ENCODE results near the gene APOBEC3H. TPM values are rescaled to one million over a fixed set of nuclear protein-coding genes. Genes with fewer than 3 reads are reported as not detected.

APOBEC3H gene
- total and polyA plus RNA-seq, 9 of the 15 experiments (the other 6 are each of a cell fraction or from before 2014, with no cell fraction given), result 0.10 to 0.21 TPM; not detected in 7

- no TSS peak for BruUV-seq (replicated peaks)
- no peak for DNase-seq (ENCODE audit: extremely low read depth in 1 of 4, low spot score in 3 of 4)
- no peaks in the 10 kb centered on the region for H3K27me3 ChIP-seq (ENCODE audit: control insufficient read depth in 2 of 2, insufficient read depth in 2 of 2, low read length in 2 of 2)
- ATAC-seq, result no peak
- intact Hi-C loops (cut with micrococcal nuclease) (loop anchor here (1.0 kb wide), 1 partner anchor 172 kb away; no protein-coding TSS in a partner anchor), in situ Hi-C loops (cut with MboI) (no loop called here)
- no peak overlapping the region for H2AFZ ChIP-seq (ENCODE audit: low read depth, low read length)
- 37% methylated on average over 6 of the region's 35 CpGs for WGBS (ENCODE audit: insufficient coverage, low coverage, missing lambda C conversion rate)
- H4K20me1 ChIP-seq (replicated peaks; ENCODE audit: control insufficient read depth, insufficient read depth, low read length), result no peaks in the 10 kb centered on the region
- H3K79me2 ChIP-seq (ENCODE audit: control insufficient read depth, insufficient read depth, low read length), result no peaks in the 10 kb centered on the region
- no peak overlapping the region for H3K27ac ChIP-seq (ENCODE audit: extremely low read depth, low read depth, low read length)
- peaks cover 13 to 28% of the 10 kb centered on the region in 2 experiments for H3K4me1 ChIP-seq (replicated peaks in 1 of 2; ENCODE audit: control insufficient read depth in 2 of 2, insufficient read depth in 2 of 2, low read length in 2 of 2)
- CTCF ChIA-PET (ENCODE audit: low intra/inter-chr PET ratio), result interaction anchor here (0.7 kb wide), 1 partner anchor 182 kb away, joined by 4 read pairs; no protein-coding TSS in a partner anchor
- no peaks in the 10 kb centered on the region for H3K9me3 ChIP-seq (replicated peaks; ENCODE audit: control insufficient read depth, insufficient read depth, low read depth, low read length)
- no peak overlapping the region for H3K4me3 ChIP-seq
- no peaks in the 10 kb centered on the region for H3K9me1 ChIP-seq (ENCODE audit: control insufficient read depth, insufficient read depth, low read length)
- TF ChIP-seq ERF (CRISPR knock-in tag; IDR thresholded peaks at IDR 0.05) (no peak), ZNF174 (CRISPR knock-in tag; IDR thresholded peaks at IDR 0.05) (no peak), KLF13 (tag; IDR thresholded peaks at IDR 0.05; ENCODE audit: borderline replicate concordance, low read depth) (no peak), ZNF253 (CRISPR knock-in tag; conservative IDR thresholded peaks at IDR 0.05) (no peak), RBM34 (IDR thresholded peaks at IDR 0.05; ENCODE audit: borderline replicate concordance, insufficient read depth, low read length) (no peak), HMGXB4 (CRISPR knock-in tag; IDR thresholded peaks at IDR 0.05) (no peak), DACH1 (IDR thresholded peaks at IDR 0.05; ENCODE audit: partially characterized antibody) (no peak), PYGO2 (tag; IDR thresholded peaks at IDR 0.05) (no peak), ZNF696 (CRISPR knock-in tag; conservative IDR thresholded peaks at IDR 0.05) (no peak), BCOR (IDR thresholded peaks at IDR 0.05) (no peak), CGGBP1 (CRISPR knock-in tag; IDR thresholded peaks at IDR 0.05) (no peak), MLX (CRISPR knock-in tag; conservative IDR thresholded peaks at IDR 0.05) (no peak), DNMT1 (IDR thresholded peaks at IDR 0.05) (no peak), SREBF2 (CRISPR knock-in tag; IDR thresholded peaks at IDR 0.05) (no peak)
- FAIRE-seq, result no peak
- H3K9ac ChIP-seq (ENCODE audit: insufficient read depth in 1 of 2, low read depth in 2 of 2, low read length in 2 of 2), result no peak overlapping the region
- POLR2A ChIA-PET, result interaction anchor here (1.2 to 4.1 kb wide), 5 partner anchors 9 to 388 kb away, joined by 3 to 20 read pairs (median 5); partner anchors contain the start of gene RPL3
- H3K4me2 ChIP-seq (ENCODE audit: insufficient read depth, low read length), result no peak overlapping the region
- H3K36me3 ChIP-seq (ENCODE audit: control insufficient read depth, insufficient read depth, low read length), result no peaks in the 10 kb centered on the region
Observed at GRCh38 chr22:39134366-39135091, 37.5 kb downstream of the APOBEC3H start.

Measured in K562 (cell line).